Muscle of leg (tissue), 11 donors: ENCODE results near the gene TTC3. TPM values are rescaled to one million over a fixed set of nuclear protein-coding genes. Genes with fewer than 3 reads are reported as not detected.
"Not testable (repeated sequence)": the region's sequence is repeated elsewhere in the genome, so short reads cannot be mapped to it uniquely, and the experiment has no call there.

Experiments used
- DNase-seq: peaks from one replicate; pipeline ENCODE4 v3.0.0; 2013
- H3K27ac ChIP-seq: one replicate; pipeline ENCODE4 v1.5.1; 2013; ENCODE audit warnings: mild to moderate bottlenecking, low read length, control low read depth
- H3K27me3 ChIP-seq: one replicate; pipeline ENCODE4 v1.6.1; 2013; ENCODE audit warnings: low read length; ENCODE audit not compliant: control insufficient read depth, insufficient read depth
- H3K36me3 ChIP-seq: one replicate; pipeline ENCODE4 v1.6.1; 2013; ENCODE audit warnings: low read length; ENCODE audit not compliant: control insufficient read depth, insufficient read depth
- H3K4me1 ChIP-seq: one replicate; pipeline ENCODE4 v1.6.1; 2013; ENCODE audit warnings: low read length; ENCODE audit not compliant: control insufficient read depth, insufficient read depth
- H3K4me3 ChIP-seq: one replicate; pipeline ENCODE4 v1.5.1; 2013; ENCODE audit warnings: low read length, control low read depth
- H3K9me3 ChIP-seq: replicated peaks from 2 replicates; pipeline ENCODE4 v1.6.1; 2013; ENCODE audit warnings: low read depth, low read length; ENCODE audit not compliant: control insufficient read depth
- WGBS: methylation state at CpG from one replicate; pipeline ENCODE4 v1.1.5; 2013; ENCODE audit warnings: missing lambda C conversion rate; ENCODE audit not compliant: insufficient coverage; 5-methylcytosine and 5-hydroxymethylcytosine counted together
- polyA plus RNA-seq, 8 donors: library from polyadenylated mRNA; unstranded; fragments of 120-200 nt; gene quantifications; one replicate each; pipeline versions ENCODE4 v1.2.1 to v1.2.3, GENCODE V29; 2013; ENCODE audit warnings: inconsistent platforms in 1 of 8, low replicate concordance in 1 of 8; ENCODE audit not compliant: insufficient read length in 8 of 8, insufficient read depth in 1 of 8
- total RNA-seq: library from RNA; stranded (reverse); fragments of 120-200 nt; gene quantifications from one replicate; pipeline ENCODE4 v1.2.4, GENCODE V29; 2013

TTC3 gene
- total and polyA plus RNA-seq, 9 donors, result 86.4 to 202 (median 145) TPM

GRCh38 chr21:37039411-37040075, 33.5 kb upstream of the TTC3 start:
- Histone ChIP-seq H3K9me3 (no peaks in the 10 kb centered on the region), H3K27ac (no peak overlapping the region), H3K4me1 (peaks cover 2% of the 10 kb centered on the region), H3K36me3 (no peaks in the 10 kb centered on the region), H3K4me3 (no peak overlapping the region), H3K27me3 (no peaks in the 10 kb centered on the region)
- 100% methylated on average over 1 of the region's 9 CpGs for WGBS
- DNase-seq, result no peak

GRCh38 chr21:37040212-37040611, 32.8 kb upstream of the TTC3 start:
- H3K27me3 ChIP-seq, result no peaks in the 10 kb centered on the region
- WGBS, result no CpG with 5 or more reads among the region's 3 CpGs
- peaks cover 2% of the 10 kb centered on the region for H3K4me1 ChIP-seq
- H3K36me3 ChIP-seq, result no peaks in the 10 kb centered on the region
- H3K9me3 ChIP-seq, result no peaks in the 10 kb centered on the region
- DNase-seq, result no peak
- no peak overlapping the region for H3K4me3 ChIP-seq
- no peak overlapping the region for H3K27ac ChIP-seq

- Histone ChIP-seq H3K4me3 (no peak overlapping the region), H3K36me3 (no peaks in the 10 kb centered on the region), H3K27ac (no peak overlapping the region), H3K4me1 (peaks cover 2% of the 10 kb centered on the region), H3K9me3 (no peaks in the 10 kb centered on the region), H3K27me3 (no peaks in the 10 kb centered on the region)
- WGBS, result 82% methylated on average over 1 of the region's 4 CpGs
- no peak for DNase-seq
These were observed 31.3 kb upstream of the TTC3 start for GRCh38 chr21:37041706-37042271.

- Histone ChIP-seq H3K36me3 (no peaks in the 10 kb centered on the region), H3K9me3 (no peaks in the 10 kb centered on the region), H3K4me1 (peaks cover 2% of the 10 kb centered on the region), H3K27ac (no peak overlapping the region), H3K27me3 (no peaks in the 10 kb centered on the region), H3K4me3 (no peak overlapping the region)
- WGBS, result 75% methylated on average over 6 of the region's 6 CpGs
- DNase-seq, result no peak
These were observed 29.2 kb upstream of the TTC3 start for GRCh38 chr21:37043818-37044217.

- 100% methylated on average over 2 of the region's 3 CpGs for WGBS
- Histone ChIP-seq H3K27ac (no peak overlapping the region), H3K4me1 (peaks cover 2% of the 10 kb centered on the region), H3K9me3 (no peaks in the 10 kb centered on the region), H3K4me3 (no peak overlapping the region), H3K36me3 (no peaks in the 10 kb centered on the region), H3K27me3 (no peaks in the 10 kb centered on the region)
- no peak for DNase-seq
These were observed 28.4 kb upstream of the TTC3 start for GRCh38 chr21:37044643-37045042.

GRCh38 chr21:37045149-37045548, 27.9 kb upstream of the TTC3 start:
- peaks cover 2% of the 10 kb centered on the region for H3K4me1 ChIP-seq
- H3K36me3 ChIP-seq, result no peaks in the 10 kb centered on the region
- 81% methylated on average over 5 of the region's 6 CpGs for WGBS
- H3K27ac ChIP-seq, result no peak overlapping the region
- no peaks in the 10 kb centered on the region for H3K9me3 ChIP-seq
- no peak for DNase-seq
- no peak overlapping the region for H3K4me3 ChIP-seq
- no peaks in the 10 kb centered on the region for H3K27me3 ChIP-seq

GRCh38 chr21:37045556-37045955, 27.5 kb upstream of the TTC3 start:
- 86% methylated on average over 5 of the region's 6 CpGs for WGBS
- H3K36me3 ChIP-seq, result no peaks in the 10 kb centered on the region
- peaks cover 2% of the 10 kb centered on the region for H3K4me1 ChIP-seq
- no peak overlapping the region for H3K4me3 ChIP-seq
- H3K27me3 ChIP-seq, result no peaks in the 10 kb centered on the region
- H3K27ac ChIP-seq, result no peak overlapping the region
- H3K9me3 ChIP-seq, result no peaks in the 10 kb centered on the region
- no peak for DNase-seq

- no peaks in the 10 kb centered on the region for H3K9me3 ChIP-seq
- no peak overlapping the region for H3K27ac ChIP-seq
- no peak overlapping the region for H3K4me3 ChIP-seq
- H3K4me1 ChIP-seq, result peaks cover 2% of the 10 kb centered on the region
- no peaks in the 10 kb centered on the region for H3K36me3 ChIP-seq
- no peak for DNase-seq
- WGBS, result no CpG with 5 or more reads among the region's 4 CpGs
- H3K27me3 ChIP-seq, result no peaks in the 10 kb centered on the region
These were observed 26.0 kb upstream of the TTC3 start for GRCh38 chr21:37047079-37047478.

GRCh38 chr21:37049741-37050140, 23.3 kb upstream of the TTC3 start:
- H3K27ac ChIP-seq, H3K27me3 ChIP-seq, H3K4me3 ChIP-seq, H3K36me3 ChIP-seq, H3K9me3 ChIP-seq, DNase-seq, H3K4me1 ChIP-seq: not testable (repeated sequence)
- no CpG with 5 or more reads among the region's 3 CpGs for WGBS

GRCh38 chr21:37055271-37055855, 17.7 kb upstream of the TTC3 start:
- WGBS, result no CpG with 5 or more reads among the region's 2 CpGs
- Histone ChIP-seq H3K4me1 (peaks cover 7% of the 10 kb centered on the region), H3K27ac (no peak overlapping the region), H3K9me3 (no peaks in the 10 kb centered on the region), H3K36me3 (no peaks in the 10 kb centered on the region), H3K27me3 (no peaks in the 10 kb centered on the region), H3K4me3 (no peak overlapping the region)
- DNase-seq, result no peak
